Brain microvascular endothelial cell (primary cell): Measurements from ENCODE around the gene OLA1.

Source experiments
- DNase-seq: peaks from one replicate; pipeline ENCODE4 v3.0.0-alpha.2; 2020
- H3K27ac ChIP-seq: fragments of 250-450 bp; sonication (Bioruptor Pico); 2 replicates; pipeline ENCODE4 v1.5.1; 2020; ENCODE audit warnings: mild to moderate bottlenecking, moderate library complexity
- H3K27me3 ChIP-seq: fragments of 250-450 bp; sonication (Bioruptor Pico); replicated peaks from 2 replicates; pipeline ENCODE4 v1.5.1; 2020; ENCODE audit warnings: mild to moderate bottlenecking
- H3K36me3 ChIP-seq: fragments of 250-450 bp; sonication (Bioruptor Pico); replicated peaks from 2 replicates; pipeline ENCODE4 v1.5.1; 2020; ENCODE audit warnings: mild to moderate bottlenecking
- H3K4me3 ChIP-seq: 2 replicates; pipeline ENCODE4 v1.5.1; 2011; ENCODE audit warnings: low read depth, mild to moderate bottlenecking, control low read depth, low read length, moderate library complexity
- in situ Hi-C: cut with HindIII; loops from 2 replicates; pipeline ENCODE4 v1.10.0; 2017; ENCODE audit warnings: low sequenced_read_pairs, low pct_ligation_motif_present
- TF ChIP-seq, protein P1 (sequence below): IDR thresholded peaks from 2 replicates; pipeline ENCODE4 v1.5.1; 2011; ENCODE audit warnings: low read depth, mild to moderate bottlenecking, moderate library complexity, low read length, control low read depth, inconsistent platforms; ENCODE audit errors: missing control alignments

The OLA1 gene

DNA sequence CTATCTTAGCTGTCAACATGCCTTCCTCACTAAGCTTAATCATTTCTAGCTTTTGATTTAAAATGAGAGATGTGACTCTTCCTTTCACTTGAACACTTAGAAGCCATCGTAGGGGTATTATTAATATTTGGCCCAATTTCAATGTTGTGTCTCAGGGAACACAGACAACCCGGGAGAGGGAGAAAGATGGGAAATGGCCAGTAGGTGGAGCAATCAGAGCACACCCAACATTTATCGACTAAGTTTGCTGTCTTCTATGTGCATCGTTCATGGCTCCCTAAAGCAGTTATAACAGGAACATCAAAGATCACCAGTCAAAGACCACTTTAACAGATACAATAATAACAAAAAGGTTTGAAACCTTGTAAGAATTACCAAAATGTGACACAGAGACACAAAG is 110.2 kb downstream of the OLA1 start:
- Histone ChIP-seq H3K27ac (no peak overlapping the region), H3K36me3 (peaks cover 10% of the 10 kb centered on the region), H3K27me3 (no peaks in the 10 kb centered on the region), H3K4me3 (no peak overlapping the region)
- TF ChIP-seq, protein P1, sequence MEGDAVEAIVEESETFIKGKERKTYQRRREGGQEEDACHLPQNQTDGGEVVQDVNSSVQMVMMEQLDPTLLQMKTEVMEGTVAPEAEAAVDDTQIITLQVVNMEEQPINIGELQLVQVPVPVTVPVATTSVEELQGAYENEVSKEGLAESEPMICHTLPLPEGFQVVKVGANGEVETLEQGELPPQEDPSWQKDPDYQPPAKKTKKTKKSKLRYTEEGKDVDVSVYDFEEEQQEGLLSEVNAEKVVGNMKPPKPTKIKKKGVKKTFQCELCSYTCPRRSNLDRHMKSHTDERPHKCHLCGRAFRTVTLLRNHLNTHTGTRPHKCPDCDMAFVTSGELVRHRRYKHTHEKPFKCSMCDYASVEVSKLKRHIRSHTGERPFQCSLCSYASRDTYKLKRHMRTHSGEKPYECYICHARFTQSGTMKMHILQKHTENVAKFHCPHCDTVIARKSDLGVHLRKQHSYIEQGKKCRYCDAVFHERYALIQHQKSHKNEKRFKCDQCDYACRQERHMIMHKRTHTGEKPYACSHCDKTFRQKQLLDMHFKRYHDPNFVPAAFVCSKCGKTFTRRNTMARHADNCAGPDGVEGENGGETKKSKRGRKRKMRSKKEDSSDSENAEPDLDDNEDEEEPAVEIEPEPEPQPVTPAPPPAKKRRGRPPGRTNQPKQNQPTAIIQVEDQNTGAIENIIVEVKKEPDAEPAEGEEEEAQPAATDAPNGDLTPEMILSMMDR, result peak; percentile 51
- in situ Hi-C loops, result no loop called here
- no peak for DNase-seq

DNA sequence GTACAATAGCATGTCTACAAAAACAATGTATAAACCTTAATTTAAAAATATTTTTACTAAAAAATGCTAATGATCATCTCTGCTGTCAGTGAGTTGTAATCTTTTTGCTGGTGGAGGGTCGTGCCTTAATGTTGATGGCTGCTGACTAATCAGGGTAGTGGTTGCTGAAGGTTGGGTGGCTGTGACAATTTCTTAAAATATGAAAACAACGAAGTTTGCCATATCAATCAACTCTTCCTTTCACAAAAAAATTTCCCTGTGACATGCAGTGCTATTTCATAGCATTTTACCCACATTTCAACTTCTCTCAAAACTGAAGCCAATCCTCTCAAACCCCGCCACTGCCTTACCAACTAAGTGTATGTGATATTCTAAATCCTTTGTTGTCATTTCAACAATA is 112.4 kb downstream of the OLA1 start:
- peaks cover 10% of the 10 kb centered on the region for H3K36me3 ChIP-seq
- in situ Hi-C loops, result no loop called here
- TF ChIP-seq, protein P1, result no peak
- H3K27ac ChIP-seq, result no peak overlapping the region
- DNase-seq, result no peak
- no peak overlapping the region for H3K4me3 ChIP-seq
- H3K27me3 ChIP-seq, result no peaks in the 10 kb centered on the region

DNA sequence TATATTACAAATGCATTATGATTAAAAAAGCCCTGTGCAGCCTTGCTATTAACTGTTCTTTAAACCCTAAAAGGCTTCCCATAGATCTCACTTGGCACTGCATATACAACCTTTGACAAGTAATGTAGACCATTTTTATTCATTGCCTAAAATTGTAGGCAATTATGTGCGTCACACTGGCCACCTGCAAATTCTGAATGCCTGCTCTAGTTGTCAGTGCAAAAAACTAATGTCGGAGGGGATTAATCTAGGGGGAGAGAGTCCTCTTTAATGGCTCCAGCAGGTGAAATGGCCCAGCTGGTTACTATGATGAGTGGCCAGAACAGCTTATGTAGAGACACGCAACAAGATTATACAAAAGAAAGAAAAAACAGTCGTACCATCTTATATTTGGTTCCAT is 123.2 kb downstream of the OLA1 start:
- H3K27ac ChIP-seq, result no peak overlapping the region

DNA sequence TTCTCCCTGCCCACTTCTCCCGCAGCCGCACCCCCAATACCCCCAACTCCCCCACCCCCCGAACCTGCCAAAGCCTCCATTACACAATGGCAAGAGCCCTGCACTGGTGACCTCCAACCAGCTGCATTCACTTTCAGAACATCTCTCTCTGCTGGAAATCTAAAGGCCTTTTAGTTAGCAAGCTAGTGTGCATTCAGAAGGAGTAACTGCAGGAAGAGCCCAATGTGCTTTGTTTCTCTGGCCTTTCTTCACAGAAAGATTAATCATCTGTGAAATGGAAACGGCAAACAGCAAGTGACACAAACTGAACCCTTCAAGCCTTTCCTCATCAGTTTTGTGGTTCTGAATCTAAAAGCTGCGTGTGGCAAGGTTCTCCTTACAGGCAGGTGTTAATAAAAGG is 124.2 kb downstream of the OLA1 start:
- in situ Hi-C loops, result no loop called here
- Histone ChIP-seq H3K4me3 (no peak overlapping the region), H3K27me3 (no peaks in the 10 kb centered on the region), H3K36me3 (no peaks in the 10 kb centered on the region), H3K27ac (no peak overlapping the region)
- TF ChIP-seq, protein P1, result no peak
- DNase-seq, result no peak

More for the DNA sequence above, 123.2 kb downstream of the OLA1 start:
- no peak for DNase-seq
- H3K27me3 ChIP-seq, result no peaks in the 10 kb centered on the region
- TF ChIP-seq, protein P1, result no peak
- no peak overlapping the region for H3K4me3 ChIP-seq
- in situ Hi-C loops, result no loop called here
- no peaks in the 10 kb centered on the region for H3K36me3 ChIP-seq

DNA sequence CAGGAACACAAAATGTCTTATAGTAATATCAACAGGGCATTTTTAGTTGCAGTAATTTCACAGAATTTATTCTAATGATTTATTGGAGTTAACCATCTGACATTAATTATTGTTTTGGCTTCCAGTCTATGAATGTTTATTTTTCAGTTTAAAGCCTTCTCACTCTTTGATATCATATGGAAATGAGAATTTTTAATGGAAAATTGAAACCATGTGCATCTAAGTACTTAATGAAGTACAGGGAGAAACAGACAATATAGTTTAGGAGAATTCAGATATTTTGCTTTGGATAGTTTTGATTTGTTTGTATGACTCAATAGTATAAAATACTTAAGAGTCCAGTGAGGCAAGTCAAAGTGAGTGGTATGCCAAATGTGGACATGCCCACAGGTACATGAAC is 126.1 kb downstream of the OLA1 start:
- in situ Hi-C loops, result no loop called here
- TF ChIP-seq, protein P1, result no peak
- no peak overlapping the region for H3K27ac ChIP-seq
- no peak overlapping the region for H3K4me3 ChIP-seq
- H3K36me3 ChIP-seq, result no peaks in the 10 kb centered on the region
- DNase-seq, result no peak
- H3K27me3 ChIP-seq, result no peaks in the 10 kb centered on the region

DNA sequence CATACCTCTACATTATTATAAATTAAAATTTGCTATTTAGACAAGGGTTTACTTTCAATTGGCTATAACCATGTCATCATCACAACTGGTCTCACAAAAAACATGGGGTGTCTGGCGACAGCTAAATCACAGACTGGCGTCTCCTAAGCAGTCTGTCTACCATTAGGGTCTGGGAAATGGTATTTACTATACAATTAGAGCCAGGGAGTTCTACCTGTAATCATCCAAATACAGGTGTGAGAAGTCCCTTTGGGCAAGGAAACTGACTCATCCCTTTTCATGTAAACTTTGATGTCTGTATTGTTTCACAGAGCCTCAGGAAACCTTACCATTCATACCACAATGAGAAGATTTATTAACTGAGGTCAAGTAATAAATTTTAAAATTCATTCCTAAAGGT is 126.7 kb downstream of the OLA1 start:
- in situ Hi-C loops, result no loop called here
- TF ChIP-seq, protein P1, result no peak

More for the DNA sequence above, 126.7 kb downstream of the OLA1 start:
- Histone ChIP-seq H3K27me3 (no peaks in the 10 kb centered on the region), H3K4me3 (no peak overlapping the region), H3K36me3 (no peaks in the 10 kb centered on the region), H3K27ac (no peak overlapping the region)
- no peak for DNase-seq
